Keratinocyte (primary cell): Measurements from ENCODE around the gene FUT8. TPM values are rescaled to one million over a fixed set of nuclear protein-coding genes. Genes with fewer than 3 reads are reported as not detected.

Experiments
- DNase-seq: peaks from one replicate; pipeline ENCODE4 v3.0.0-alpha.2; 2011; ENCODE audit warnings: low read depth, missing footprints, low spot score
- FAIRE-seq: peaks from 2 replicates; lab custom pipeline; 2011; peaks lifted over from hg19 to GRCh38; lab: Jason Lieb, UNC
- H2AFZ ChIP-seq: 2 replicates; pipeline ENCODE4 v1.6.0; 2012; ENCODE audit warnings: low read length, control low read depth, inconsistent platforms; ENCODE audit not compliant: control insufficient read depth
- H3K27ac ChIP-seq: 2 replicates; pipeline ENCODE4 v1.5.1; 2011; ENCODE audit warnings: low read length; ENCODE audit not compliant: control insufficient read depth, insufficient read depth
- H3K27me3 ChIP-seq: 3 replicates; pipeline ENCODE4 v1.6.0; 2011; ENCODE audit warnings: low read length; ENCODE audit not compliant: control insufficient read depth, insufficient read depth; ENCODE audit errors: extremely low read depth
- H3K36me3 ChIP-seq, 2 experiments: 2 replicates in 1 of 2; 3 replicates in 1 of 2; pipeline ENCODE4 v1.5.1; 2011; ENCODE audit warnings: low read length in 2 of 2, mild to moderate bottlenecking in 1 of 2; ENCODE audit not compliant: control insufficient read depth in 2 of 2, insufficient read depth in 2 of 2; ENCODE audit errors: extremely low read depth in 1 of 2
- H3K4me1 ChIP-seq: 3 replicates; pipeline ENCODE4 v1.5.1; 2011; ENCODE audit warnings: low read length; ENCODE audit not compliant: control insufficient read depth, insufficient read depth; ENCODE audit errors: extremely low read depth
- H3K4me2 ChIP-seq: 3 replicates; pipeline ENCODE4 v1.6.0; 2011; ENCODE audit warnings: low read depth, low read length; ENCODE audit not compliant: control insufficient read depth, insufficient read depth; ENCODE audit errors: extremely low read depth
- H3K4me3 ChIP-seq, 3 experiments: fragments of 200-600 bp in 1 of 3; sonication (generic) in 1 of 3; 2 replicates in 2 of 3; 3 replicates in 1 of 3; pipeline ENCODE4 v1.5.1; 2011 to 2016; ENCODE audit warnings: low read length in 3 of 3, mild to moderate bottlenecking in 3 of 3, control low read depth in 2 of 3, inconsistent platforms in 1 of 3, low read depth in 1 of 3, mixed read lengths in 1 of 3, mixed run types in 1 of 3, moderate library complexity in 1 of 3; ENCODE audit not compliant: control insufficient read depth in 2 of 3, insufficient read depth in 2 of 3; ENCODE audit errors: extremely low read depth in 1 of 3
- H3K79me2 ChIP-seq: 2 replicates; pipeline ENCODE4 v1.6.0; 2012; ENCODE audit warnings: low read length; ENCODE audit not compliant: control insufficient read depth, insufficient read depth
- H3K9ac ChIP-seq: 3 replicates; pipeline ENCODE4 v1.6.0; 2011; ENCODE audit warnings: low read length; ENCODE audit not compliant: control insufficient read depth, insufficient read depth; ENCODE audit errors: extremely low read depth
- H3K9me1 ChIP-seq: 3 replicates; pipeline ENCODE4 v1.6.0; 2011; ENCODE audit warnings: low read length; ENCODE audit not compliant: control insufficient read depth, insufficient read depth; ENCODE audit errors: extremely low read depth
- H3K9me3 ChIP-seq: 2 replicates; pipeline ENCODE4 v1.5.1; 2012; ENCODE audit warnings: low read depth, low read length; ENCODE audit not compliant: control insufficient read depth
- H4K20me1 ChIP-seq: 3 replicates; pipeline ENCODE4 v1.6.0; 2011; ENCODE audit warnings: low read length; ENCODE audit not compliant: control insufficient read depth, insufficient read depth; ENCODE audit errors: extremely low read depth
- EZH2 ChIP-seq: IDR thresholded peaks from one replicate; pipeline ENCODE4 v1.6.1; 2012; ENCODE audit warnings: inconsistent platforms, mild to moderate bottlenecking, low read length, moderate library complexity
- dilution Hi-C: fragments of 300-500 bp; cut with MboI; formaldehyde crosslinking; loops from one replicate; pipeline ENCODE4 v1.7.0; 2020; ENCODE audit warnings: low sequenced_read_pairs; ENCODE audit not compliant: extremely low pct_ligation_motif_present
- polyA plus RNA-seq, 5 experiments: library from polyadenylated mRNA; depleted of rRNA in 3 of 5; stranded (reverse) in 3 of 5; stranded (forward) in 1 of 5; unstranded in 1 of 5; fragments of >200 nt; gene quantifications; 1 replicate in 1 of 5; 2 replicates in 3 of 5; 3 replicates in 1 of 5; pipeline versions ENCODE4 v1.2.1 to v1.2.3, GENCODE V29; 2011 to 2012; ENCODE audit warnings: missing spikeins in 2 of 5, low read depth in 1 of 5, low replicate concordance in 1 of 5
- TF ChIP-seq, protein P1 (sequence below), 3 experiments: IDR thresholded peaks in 1 of 3; conservative IDR thresholded peaks in 1 of 3; optimal IDR thresholded peaks in 1 of 3; 2 replicates in 2 of 3; 3 replicates in 1 of 3; pipeline versions ENCODE3 to v1.5.1; 2011; ENCODE audit warnings: low read length in 3 of 3, mild to moderate bottlenecking in 3 of 3, moderate library complexity in 2 of 3, control low read depth in 1 of 3, inconsistent platforms in 1 of 3; ENCODE audit not compliant: insufficient read depth in 2 of 3; ENCODE audit errors: extremely low read depth in 1 of 3

Gene FUT8
- polyA plus RNA-seq, 1 donor (not counting 4 experiments of a cell fraction or from before 2014, with no cell fraction given) = 12.5 TPM

- dilution Hi-C loops = no loop called here
- no peaks in the 10 kb centered on the region for H3K9me3 ChIP-seq
- H3K79me2 ChIP-seq = no peaks in the 10 kb centered on the region
- no peak overlapping the region for H3K27ac ChIP-seq
- no peak overlapping the region for H3K4me3 ChIP-seq
- H4K20me1 ChIP-seq = no peaks in the 10 kb centered on the region
- H3K4me2 ChIP-seq = no peak overlapping the region
- DNase-seq (no peak), FAIRE-seq (no peak)
- no peak overlapping the region for H3K9ac ChIP-seq
- no peaks in the 10 kb centered on the region for H3K36me3 ChIP-seq
- no peaks in the 10 kb centered on the region for H3K4me1 ChIP-seq
- H2AFZ ChIP-seq = no peak overlapping the region
- no peak for TF ChIP-seq EZH2
- TF ChIP-seq, protein P1, sequence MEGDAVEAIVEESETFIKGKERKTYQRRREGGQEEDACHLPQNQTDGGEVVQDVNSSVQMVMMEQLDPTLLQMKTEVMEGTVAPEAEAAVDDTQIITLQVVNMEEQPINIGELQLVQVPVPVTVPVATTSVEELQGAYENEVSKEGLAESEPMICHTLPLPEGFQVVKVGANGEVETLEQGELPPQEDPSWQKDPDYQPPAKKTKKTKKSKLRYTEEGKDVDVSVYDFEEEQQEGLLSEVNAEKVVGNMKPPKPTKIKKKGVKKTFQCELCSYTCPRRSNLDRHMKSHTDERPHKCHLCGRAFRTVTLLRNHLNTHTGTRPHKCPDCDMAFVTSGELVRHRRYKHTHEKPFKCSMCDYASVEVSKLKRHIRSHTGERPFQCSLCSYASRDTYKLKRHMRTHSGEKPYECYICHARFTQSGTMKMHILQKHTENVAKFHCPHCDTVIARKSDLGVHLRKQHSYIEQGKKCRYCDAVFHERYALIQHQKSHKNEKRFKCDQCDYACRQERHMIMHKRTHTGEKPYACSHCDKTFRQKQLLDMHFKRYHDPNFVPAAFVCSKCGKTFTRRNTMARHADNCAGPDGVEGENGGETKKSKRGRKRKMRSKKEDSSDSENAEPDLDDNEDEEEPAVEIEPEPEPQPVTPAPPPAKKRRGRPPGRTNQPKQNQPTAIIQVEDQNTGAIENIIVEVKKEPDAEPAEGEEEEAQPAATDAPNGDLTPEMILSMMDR (optimal IDR thresholded peaks at IDR 0.05 in 1 of 3, IDR thresholded peaks at IDR 0.05 in 1 of 3, conservative IDR thresholded peaks at IDR 0.05 in 1 of 3; ENCODE audit: extremely low read depth in 1 of 3, insufficient read depth in 2 of 3, low read length in 3 of 3) = no peak
- H3K9me1 ChIP-seq = no peaks in the 10 kb centered on the region
- no peaks in the 10 kb centered on the region for H3K27me3 ChIP-seq
Measured at GRCh38 chr14:65434216-65434850, 21.8 kb downstream of the FUT8 start.

DNA sequence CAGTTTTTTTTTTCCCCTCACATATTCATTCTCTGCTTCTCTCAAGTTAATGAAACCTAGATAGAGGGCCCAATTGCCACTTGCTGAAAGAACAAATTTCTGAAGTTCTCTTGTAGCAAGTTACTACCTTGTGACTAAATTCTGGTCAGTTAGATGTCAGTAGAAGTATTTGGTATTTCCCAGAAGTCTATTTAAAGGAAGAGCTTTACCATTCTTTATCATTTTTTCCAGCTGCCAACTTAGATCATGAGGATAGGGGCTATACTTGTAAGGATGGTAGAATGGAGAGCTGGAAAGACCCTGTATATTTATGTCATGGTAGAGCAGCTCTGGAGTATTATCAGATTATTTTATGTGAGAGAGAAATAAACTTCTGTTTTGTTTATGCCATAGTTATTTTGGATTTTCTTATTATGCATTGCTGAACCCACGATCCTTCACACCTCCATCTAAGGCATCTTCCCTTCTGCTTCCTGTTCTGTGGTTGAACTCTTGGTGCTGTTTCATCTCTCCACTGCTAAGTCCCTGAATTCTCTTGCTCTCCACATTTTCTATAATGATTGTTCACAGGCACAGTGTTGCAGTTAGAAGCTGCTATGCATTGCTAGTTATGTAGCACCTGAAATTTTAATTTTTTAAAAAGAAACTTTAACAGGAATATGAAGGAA is 25.9 kb downstream of the FUT8 start:
- dilution Hi-C loops = no loop called here
- FAIRE-seq = no peak

More for the DNA sequence above, 25.9 kb downstream of the FUT8 start:
- Histone ChIP-seq H3K27ac (no peak overlapping the region), H3K4me2 (no peak overlapping the region), H3K9me3 (no peaks in the 10 kb centered on the region), H3K36me3 (no peaks in the 10 kb centered on the region), H3K9me1 (no peaks in the 10 kb centered on the region), H3K79me2 (no peaks in the 10 kb centered on the region), H2AFZ (no peak overlapping the region), H3K4me1 (no peaks in the 10 kb centered on the region), H4K20me1 (no peaks in the 10 kb centered on the region), H3K9ac (no peak overlapping the region), H3K27me3 (no peaks in the 10 kb centered on the region), H3K4me3 (no peak overlapping the region)
- TF ChIP-seq, protein P1 (optimal IDR thresholded peaks at IDR 0.05 in 1 of 3, IDR thresholded peaks at IDR 0.05 in 1 of 3, conservative IDR thresholded peaks at IDR 0.05 in 1 of 3; ENCODE audit: extremely low read depth in 1 of 3, insufficient read depth in 2 of 3, low read length in 3 of 3) = no peak
- TF ChIP-seq EZH2 = no peak
- no peak for DNase-seq
